KBM-7 (cell line): ENCODE results near the gene H1-8.

Experiments
- DNase-seq: peaks from one replicate; pipeline ENCODE4 v3.0.0-alpha.2; 2015
- in situ Hi-C: fragments of 300-500 bp; cut with MboI; formaldehyde crosslinking; loops from 2 replicates; pipeline ENCODE4 v1.14.3; 2020; ENCODE audit warnings: low sequenced_read_pairs, low pct_unique_long_range_greater_than_20kb, mixed read lengths

The H1-8 gene

DNA sequence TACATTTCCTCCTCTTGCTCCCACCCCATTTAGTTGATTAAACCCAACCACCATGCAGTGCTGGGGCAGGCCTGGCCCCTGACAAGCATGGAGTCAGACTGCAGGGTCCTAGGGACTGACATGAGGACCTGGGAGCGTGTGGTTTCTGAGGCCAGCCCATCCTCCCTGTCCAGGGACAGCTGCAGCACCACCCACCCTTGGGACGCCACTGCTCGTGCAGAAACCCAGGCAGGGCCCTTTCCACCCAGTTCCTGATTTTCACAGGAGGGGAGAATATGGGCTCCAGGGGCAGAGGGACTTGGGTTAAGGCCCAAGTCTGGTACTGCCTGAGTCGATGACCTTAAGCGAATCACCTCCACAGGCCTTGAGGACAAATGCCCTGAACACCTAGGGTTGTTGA lies 39.8 kb downstream of the H1-8 start:
- in situ Hi-C loops: no loop called here
- DNase-seq: no peak

DNA sequence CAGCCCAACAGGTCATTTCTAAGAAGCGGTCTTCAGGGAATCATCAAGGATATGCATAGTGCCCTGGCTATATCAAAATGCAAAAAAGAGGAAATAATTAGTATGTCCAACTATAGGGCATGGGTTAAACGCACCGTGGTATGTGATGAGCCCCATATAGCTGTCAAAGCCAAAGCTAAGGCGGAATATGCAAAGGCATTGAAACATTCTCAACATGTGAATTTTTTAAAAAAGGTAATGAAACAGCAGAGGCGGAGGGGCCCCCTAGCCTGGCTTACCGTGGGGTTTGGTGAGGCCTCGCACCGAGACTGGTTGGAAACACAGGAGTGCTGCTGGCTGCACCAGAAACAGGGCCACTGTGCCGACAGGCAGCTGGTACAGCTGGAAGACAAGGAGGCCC lies 40.3 kb downstream of the H1-8 start:
- in situ Hi-C loops: no loop called here
- no peak for DNase-seq

DNA sequence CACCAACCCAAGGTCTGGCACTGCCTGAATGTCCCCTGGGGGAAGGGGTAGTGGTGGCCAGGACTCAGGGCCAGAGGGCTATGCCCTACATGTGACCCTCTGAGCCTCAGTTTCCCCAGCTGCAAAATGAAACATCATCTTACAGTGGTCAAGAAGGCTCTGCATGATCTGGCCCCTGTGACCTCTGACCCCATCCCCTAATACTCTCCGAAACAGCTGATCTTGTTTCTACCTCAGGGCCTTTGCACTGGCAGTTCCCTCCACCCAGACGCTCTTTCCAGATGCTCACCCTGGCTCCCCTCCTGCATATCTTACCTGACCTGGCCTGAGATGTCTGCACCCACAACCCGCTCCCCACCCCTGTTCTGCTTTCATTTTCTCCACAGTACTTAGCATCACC lies 41.7 kb downstream of the H1-8 start:
- no peak for DNase-seq
- in situ Hi-C loops: no loop called here

DNA sequence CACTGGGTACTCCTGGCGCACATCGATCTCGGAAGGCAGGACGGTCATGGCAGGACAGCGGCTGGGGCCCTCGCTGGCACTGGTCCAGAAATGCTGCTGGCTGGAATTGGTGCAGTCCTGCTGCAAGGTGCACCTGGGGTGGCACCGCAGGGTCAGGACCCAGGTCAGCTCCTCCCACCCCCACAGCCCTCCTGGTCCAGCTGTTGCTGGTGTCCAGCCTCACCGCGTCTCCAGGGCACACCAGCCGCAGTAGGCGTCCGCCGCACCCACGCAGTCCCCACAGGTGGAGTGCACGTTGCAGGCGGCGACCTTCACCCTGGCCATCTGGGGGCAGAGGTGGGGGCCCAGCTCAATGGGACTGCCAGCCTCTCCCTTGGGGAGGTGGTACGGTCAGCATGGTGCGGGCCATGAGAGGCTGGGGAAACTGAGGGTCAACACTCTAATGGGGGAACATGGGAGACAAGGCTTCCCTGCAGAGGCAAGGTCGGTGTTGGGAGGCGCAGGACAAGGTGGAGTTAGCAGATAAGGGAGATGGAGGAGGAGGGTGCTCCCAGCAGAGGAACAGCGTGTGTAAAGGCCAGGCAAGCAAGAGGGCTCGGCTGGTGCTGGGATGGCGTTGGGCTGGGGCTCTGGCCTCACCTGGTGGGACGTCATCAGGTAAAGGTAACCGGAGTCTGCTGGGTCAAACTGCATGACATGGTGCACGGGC lies 43.1 kb downstream of the H1-8 start:
- in situ Hi-C loops: no loop called here
- DNase-seq: no peak

DNA sequence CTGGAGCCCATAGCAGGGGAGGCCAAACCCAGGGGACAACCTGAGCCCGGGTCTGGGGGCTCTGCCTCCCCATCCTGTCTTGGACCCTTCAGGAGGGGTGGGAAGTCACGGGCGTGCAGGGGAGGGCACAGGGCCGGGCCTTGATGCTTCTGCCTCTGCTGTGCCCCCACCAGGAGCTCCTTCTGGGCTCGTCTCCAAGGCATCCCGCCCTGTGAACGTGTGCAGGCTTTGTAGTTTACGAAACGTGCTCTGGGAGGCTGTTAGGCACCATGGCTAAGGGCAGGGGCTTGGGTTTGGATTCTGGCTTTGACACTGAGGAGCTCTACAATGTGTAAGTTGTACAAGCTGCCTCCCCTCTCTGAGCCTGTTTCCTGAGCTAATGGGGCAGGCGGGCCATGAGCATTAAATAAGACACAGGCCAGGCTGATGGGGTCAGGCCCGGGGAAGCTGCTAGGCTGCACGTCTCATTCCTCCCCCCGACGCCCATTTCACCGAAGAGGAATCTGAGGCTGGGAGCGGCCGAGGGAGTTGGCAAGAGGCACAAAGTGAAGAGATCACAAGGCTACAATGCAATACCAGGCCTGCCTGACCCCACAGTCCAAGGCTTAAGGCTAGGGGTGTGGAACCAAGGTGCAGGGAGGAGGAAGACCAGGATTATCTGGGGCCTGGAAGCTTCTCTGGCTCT lies 43.9 kb downstream of the H1-8 start:
- in situ Hi-C loops: no loop called here
- DNase-seq: no peak

DNA sequence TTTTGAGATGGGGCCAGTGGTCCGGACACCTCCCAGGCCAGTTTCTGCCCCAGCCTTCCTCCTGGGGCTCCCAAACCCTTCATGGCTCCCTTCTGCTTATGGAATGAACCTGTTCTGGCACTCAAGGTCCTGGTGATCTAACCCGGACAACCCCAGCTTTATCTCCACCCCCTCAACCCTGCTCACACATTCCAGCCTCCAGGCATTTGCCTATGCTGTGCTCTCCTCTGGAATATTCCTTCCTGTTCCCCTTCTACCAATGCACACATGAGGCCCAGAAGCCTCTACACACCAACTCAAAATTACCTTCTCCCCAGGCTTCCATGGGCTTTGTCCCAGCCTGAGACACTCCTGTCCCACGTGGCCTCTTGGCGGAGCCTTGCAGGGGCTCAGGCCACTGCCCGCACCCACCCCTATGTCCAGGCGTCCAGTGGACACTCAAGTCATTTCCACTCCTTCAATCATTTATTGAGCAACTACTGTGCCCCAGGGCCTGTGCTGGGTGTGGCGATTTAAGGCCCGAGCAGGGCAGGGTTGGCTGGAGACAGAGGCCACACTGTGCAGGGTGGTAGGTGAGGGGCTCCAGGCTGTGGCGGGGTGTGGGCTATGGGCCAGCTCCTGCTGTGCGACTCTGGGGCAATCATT lies 44.7 kb downstream of the H1-8 start:
- DNase-seq: no peak
- in situ Hi-C loops: no loop called here

DNA sequence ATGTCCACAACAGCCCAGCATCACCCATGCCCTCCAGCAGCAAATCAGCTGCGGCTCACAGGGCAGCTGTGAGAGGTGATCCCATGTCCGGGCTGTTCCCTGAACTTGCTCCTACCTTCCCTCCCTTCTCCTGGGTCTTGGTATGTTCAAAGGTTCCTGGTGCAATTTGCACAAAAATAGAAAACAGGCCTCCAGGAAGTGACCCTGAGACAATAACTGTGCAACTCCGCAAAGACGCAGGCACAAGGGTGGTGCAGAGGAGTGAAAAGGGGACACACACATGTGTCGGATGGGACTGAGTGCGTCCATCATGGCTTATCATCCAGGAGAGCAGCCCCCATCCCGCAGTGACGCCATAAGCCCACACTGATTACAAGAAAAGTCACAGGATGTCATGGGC lies 47.2 kb downstream of the H1-8 start:
- no peak for DNase-seq
- in situ Hi-C loops: no loop called here

DNA sequence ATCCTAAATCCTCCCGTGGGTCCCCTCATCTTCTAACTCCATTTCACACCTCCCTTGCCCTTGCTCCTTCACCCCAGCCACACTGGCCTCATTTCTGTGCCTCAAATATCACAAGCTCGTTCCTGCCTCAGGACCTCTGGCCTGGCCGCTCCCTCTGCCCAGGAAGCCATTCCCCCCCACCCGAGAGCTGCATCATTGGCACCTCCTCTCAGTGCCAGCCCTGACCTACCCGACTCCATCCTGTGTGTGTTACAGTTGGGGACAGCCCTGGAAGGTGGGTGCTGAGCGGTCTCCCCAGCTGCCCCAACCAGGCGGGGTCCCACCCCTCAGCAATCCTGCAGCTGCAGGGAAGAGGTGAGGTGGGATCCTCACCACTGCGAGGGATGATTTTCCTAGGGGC lies 49.0 kb downstream of the H1-8 start:
- no peak for DNase-seq
- in situ Hi-C loops: no loop called here

DNA sequence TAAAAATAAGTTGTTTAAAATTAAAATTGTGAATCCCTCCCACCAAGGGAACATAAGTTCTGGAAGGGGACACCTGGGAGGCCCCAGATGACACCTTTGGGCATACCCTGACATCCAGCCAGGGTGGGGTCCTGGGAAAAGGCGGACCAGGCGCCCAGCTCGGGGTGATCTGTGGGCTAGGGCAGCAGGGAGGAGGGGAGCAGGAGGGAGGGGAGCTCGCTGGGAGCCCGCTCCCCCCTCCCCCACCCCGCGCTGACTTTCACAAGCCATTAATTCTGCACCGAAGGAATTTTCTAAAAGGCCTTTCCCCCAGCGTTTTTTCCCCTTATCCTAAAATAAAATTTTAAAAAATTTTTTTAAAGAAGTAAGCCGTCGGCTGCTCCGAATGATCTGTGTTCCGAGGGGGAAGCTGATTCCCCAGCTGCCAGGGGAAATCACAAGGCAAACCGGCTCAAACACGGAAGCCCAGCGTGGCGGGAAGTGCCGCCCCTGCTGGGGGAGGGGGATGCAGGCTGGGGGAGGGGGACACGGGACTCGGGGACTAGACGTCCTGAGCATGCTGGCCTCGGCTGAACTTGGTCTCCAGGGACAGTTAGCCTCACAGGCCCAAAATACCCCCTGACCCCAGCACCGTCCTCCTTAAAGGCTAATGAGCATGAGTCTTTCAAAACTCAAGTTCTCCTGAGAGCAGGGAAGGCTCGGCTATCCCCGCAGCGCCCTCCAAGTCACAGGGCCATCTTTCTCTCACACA lies 49.6 kb downstream of the H1-8 start:
- in situ Hi-C loops: no loop called here
- DNase-seq: peak; percentile 61

DNA sequence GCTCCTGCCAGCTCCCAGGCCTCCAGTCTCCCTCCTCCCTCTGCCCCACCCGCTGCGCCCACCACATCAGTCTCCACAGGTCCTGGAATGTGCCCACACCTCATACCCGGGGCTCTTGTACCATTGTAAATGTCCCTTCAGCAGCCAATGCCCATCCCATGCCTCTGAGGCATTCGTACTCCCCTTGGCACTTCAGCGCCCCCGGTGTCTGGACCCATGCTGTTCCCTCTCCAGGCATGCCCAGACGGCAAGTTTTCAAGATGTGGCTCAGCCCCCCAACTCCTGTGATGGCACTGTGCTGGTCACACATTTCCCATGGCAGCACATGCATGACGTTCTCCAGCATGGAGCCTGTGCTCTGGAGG lies 50.2 kb downstream of the H1-8 start:
- in situ Hi-C loops: no loop called here
- DNase-seq: no peak

DNA sequence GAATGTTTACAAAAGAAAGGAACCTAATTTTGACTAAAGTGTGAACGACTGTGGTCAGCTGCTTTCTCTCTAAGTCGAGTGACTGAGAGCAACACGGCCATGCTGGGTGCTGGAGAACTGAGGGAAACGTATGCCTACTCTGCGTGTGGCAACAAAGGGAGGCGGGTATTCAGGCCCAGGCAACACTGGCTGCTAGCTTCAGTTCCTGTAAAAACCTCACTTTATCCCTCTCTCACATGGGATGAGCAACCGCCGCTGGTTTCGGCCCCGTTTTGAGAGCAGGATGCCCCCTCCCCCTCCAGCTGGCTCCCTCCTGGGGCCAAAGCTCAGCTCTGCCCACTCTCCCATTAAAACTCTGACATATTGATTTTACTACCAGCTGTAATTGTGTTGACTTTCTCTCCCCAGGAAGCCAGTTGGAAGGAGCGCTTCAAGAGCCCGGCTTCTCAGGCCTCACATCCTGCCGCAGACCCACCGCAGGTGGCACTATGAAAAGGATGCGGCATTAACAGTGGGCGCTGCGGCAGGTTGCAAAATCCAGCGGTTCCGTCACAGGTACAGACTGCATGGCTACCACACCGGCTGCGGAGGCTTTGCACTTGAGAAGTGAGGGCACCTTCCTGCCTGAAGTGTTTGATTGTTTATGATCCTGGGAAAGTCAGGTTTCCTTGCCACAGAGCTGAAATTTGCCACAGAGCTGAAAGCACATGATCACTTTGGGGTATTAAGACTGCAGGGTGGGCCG lies 50.8 kb downstream of the H1-8 start:
- in situ Hi-C loops: no loop called here
- peak; percentile 91 for DNase-seq

DNA sequence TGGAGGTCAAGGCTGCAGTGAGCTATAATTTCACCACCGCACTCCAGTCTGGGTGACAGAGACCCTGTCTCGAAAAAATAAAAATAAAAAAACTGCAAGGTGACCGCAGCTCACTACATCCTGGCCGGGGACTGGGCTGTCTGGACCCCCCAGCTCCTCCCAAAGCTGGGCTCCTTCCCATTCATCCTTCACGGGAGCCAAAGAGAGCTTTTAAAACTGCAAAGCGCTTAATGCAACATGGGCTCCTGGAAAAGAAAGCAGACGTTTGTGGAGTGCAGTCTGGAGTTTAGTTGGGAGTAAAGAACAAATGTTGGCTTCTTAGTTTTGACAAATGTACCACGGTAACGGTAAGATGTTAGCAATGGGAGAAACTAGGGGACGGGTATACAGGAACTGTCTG lies 51.4 kb downstream of the H1-8 start:
- in situ Hi-C loops: no loop called here
- DNase-seq: no peak

DNA sequence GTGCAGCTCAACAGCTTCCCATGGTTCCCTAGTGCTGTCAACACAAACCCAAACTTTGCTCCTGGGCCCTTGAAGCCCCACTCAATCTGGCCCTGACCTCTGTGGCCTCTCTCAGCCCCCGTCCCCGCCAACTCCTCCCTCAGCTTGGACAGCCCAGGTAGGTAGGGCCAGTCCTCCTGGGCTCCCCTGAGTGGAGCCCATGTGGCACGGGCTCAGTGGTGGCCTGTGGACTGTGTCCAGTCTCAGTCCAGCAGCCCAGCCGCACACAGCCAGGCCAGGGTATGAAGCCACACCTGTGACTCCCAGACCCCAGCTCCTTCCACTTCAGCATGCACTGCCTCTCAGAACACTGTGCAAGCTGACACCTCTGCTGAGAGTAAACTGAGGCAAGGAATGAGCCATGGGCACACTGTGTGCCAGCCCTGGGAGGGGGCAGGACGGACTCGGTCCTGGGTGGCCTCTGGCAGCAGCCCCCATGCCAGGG lies 52.0 kb downstream of the H1-8 start:
- DNase-seq: no peak
- in situ Hi-C loops: no loop called here

DNA sequence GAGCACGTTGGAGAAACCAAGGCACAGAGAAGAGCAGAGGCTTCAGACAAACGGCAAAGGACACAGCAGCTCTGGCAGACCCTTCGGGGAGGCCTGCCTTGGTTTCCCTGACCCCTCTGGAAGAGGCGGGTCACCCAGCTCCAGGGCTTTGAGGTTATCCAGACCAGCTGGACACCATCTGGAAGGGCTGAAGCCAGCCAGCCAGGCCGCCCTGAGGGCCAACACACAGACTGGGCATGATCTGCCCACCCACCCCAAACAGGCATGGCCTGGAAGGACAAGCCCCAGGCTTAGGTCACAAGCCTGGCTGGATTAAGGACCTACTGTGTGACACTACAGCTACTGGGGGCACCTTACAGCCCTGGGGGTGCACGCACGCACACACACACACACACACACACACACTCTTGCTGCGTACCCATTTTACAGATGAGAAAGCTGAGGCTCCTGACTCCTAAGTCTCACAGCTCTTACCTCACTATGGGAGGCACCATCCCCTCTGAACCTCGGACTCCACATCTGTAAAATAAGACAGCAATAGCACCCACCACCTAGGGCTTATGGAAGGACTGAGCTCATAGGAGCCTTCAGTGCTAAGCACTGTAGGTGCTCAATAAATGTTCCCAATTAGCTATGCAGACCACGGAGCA lies 52.7 kb downstream of the H1-8 start:
- in situ Hi-C loops: no loop called here
- DNase-seq: no peak

DNA sequence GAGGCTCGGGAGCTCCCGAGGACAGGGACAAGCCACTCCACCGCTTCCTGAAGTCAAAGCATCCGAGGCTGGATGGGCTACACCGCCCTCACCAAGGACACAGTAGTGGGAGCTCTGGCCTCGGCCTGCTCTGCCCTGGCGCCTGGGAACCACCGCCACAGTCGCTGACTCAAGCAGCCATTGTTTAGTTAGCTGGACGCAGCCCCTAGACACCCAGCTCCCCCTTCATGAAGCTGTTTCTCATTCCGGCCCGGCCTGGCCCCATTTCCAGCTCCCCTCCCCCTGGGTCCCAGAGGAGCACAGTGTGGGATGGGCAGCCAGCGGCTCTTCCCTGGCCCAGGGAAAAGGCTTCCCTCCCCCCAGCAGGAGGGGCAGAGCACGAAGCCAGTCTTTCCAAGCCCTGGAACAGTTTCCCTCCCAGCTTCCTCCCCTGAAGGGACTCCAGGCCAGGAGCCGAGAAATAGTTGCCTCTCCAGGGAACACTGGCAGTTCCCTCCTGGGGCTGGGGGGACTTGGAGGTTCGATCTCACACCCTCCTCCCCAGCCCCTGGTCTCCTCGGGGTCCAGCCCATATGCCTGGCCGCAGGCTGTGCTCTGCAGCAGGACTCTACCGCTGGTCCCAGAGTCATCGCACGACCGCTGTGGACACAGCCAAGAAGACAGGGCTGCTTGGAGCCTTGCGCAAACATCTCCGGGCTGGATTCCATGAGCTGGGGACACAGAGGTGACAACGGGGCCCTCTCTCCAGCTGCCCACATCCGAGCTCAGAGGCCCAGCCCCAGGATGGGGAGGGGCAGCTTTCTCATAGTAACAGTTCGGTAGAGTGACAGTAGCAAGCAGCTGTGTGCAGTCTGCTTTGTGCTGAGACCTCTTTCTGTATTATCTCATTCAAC lies 53.5 kb downstream of the H1-8 start:
- in situ Hi-C loops: no loop called here
- peak; percentile 60 for DNase-seq

DNA sequence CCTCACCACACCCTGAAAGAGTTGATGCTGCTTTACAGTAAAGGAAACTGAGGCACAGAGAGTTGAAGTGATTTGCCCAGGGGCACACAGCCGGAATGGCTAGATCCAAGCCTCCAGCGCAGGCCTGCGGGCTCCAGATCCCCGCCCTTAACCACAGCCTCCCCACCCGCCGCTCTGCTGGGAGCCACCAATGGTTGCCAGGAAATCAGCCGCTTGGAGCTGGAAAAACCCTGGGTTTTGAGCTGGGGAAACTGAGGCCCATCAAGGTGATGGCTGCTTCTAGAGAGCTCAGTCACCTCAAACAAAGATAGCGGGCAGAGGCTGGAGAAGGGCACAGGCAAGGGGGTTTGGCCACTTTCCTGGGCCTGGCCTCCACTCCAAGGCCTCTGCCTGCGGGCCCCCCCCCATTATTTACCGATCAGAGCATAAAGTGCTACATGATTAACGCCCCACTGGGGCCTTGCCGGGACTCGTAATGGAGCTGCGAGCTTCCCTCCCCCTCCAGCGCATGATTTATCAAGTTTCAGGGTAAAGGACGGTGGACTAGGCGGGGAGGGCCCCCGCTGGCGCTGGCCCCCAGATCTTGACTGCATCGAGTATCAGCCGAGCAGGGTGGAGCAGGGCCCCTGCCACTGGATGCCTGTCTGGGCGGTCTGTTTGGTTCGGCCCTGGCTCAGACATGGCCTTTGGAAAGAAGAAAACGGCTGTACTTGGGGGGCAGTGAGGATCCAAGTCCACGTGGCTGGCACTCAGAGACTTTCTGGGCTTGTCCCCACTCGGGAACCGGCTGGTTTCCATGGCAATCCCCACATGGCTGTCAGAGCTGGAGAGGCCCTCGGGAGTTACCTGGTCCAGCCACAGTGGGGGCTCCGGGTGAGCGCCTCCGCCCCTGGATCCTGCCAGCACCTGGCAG lies 54.4 kb downstream of the H1-8 start:
- in situ Hi-C loops: no loop called here
- no peak for DNase-seq

DNA sequence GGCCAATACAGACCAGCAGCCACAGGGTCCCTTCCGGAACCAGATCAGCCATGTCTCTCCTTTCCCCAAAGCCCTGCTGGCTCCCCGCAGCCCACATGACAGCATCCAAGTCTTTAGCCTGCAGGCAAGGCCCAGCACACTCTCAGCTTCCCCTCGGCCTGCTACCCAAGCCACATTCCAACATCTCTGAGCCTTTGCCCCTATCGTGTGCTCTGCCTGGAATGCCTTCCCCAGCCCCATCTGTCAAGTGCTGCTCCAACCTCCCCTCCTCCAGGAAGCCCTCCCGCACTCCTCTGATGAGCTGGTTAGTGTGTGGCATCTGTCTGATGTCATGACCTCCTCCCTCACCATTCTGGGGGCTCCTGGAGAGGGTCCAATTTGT lies 55.0 kb downstream of the H1-8 start:
- in situ Hi-C loops: no loop called here
- no peak for DNase-seq
